IMR-90 (cell line): ENCODE data around the gene C14orf39. TPM values are rescaled to one million over a fixed set of nuclear protein-coding genes. Genes with fewer than 3 reads are reported as not detected.

Experiments used
- ATAC-seq: fragments of 200-7000 bp; cut with Tn5 transposase; 2 replicates; pipeline ENCODE4 v1.9.1; 2020; ENCODE audit warnings: low read depth, mild to moderate bottlenecking, moderate library complexity
- BruUV-seq: library from RNA; stranded (reverse); fragments of 400-500 nt; replicated peaks from 2 replicates; lab custom pipeline; 2021; lab: Mats Ljungman, UMichigan
- CTCF ChIA-PET: fragments of 300-600 bp; formaldehyde crosslinking; extraction: SDS; loops from one replicate; lab custom pipeline; 2021; ENCODE audit warnings: antibody characterized with exemption; lab: Yijun Ruan, JAX
- POLR2A ChIA-PET: fragments of 300-600 bp; sonication (Branson Sonifier 250); formaldehyde crosslinking; loops from one replicate; lab custom pipeline; 2022; ENCODE audit warnings: antibody characterized with exemption; ENCODE audit not compliant: unreplicated experiment; lab: Charles Lee
- DNase-seq: peaks from one replicate; pipeline ENCODE4 v3.0.0; 2013
- H2AFZ ChIP-seq: replicated peaks from 2 replicates; pipeline ENCODE3; 2013; ENCODE audit warnings: low read length, mild to moderate bottlenecking; ENCODE audit not compliant: poor library complexity
- H2AK5ac ChIP-seq: 2 replicates; pipeline ENCODE4 v1.6.1; 2013; ENCODE audit warnings: low read depth, low read length, inconsistent platforms
- H2AK9ac ChIP-seq: replicated peaks from 2 replicates; pipeline ENCODE3; 2013; ENCODE audit warnings: mild to moderate bottlenecking, low read depth, low read length, moderate library complexity; ENCODE audit not compliant: poor library complexity
- H2BK120ac ChIP-seq: 2 replicates; pipeline ENCODE4 v1.6.1; 2013; ENCODE audit warnings: low read depth, low read length, inconsistent platforms
- H2BK15ac ChIP-seq: 3 replicates; pipeline ENCODE4 v1.6.1; 2013; ENCODE audit warnings: low read depth, low read length, inconsistent platforms
- H2BK20ac ChIP-seq: 2 replicates; pipeline ENCODE4 v1.6.1; 2013; ENCODE audit warnings: low read depth, mild to moderate bottlenecking, inconsistent platforms, low read length, moderate library complexity
- H2BK5ac ChIP-seq: 2 replicates; pipeline ENCODE4 v1.6.1; 2013; ENCODE audit warnings: mild to moderate bottlenecking, low read depth, low read length, inconsistent platforms; ENCODE audit not compliant: poor library complexity, severe bottlenecking
- H3K14ac ChIP-seq: replicated peaks from 2 replicates; pipeline ENCODE4 v1.6.1; 2013; ENCODE audit warnings: low read depth, low read length, inconsistent platforms
- H3K18ac ChIP-seq: 2 replicates; pipeline ENCODE4 v1.6.1; 2013; ENCODE audit warnings: low read depth, low read length, control low read depth
- H3K23ac ChIP-seq: 2 replicates; pipeline ENCODE4 v1.6.1; 2013; ENCODE audit warnings: low read depth, low read length, inconsistent platforms
- H3K27ac ChIP-seq: 2 replicates; pipeline ENCODE4 v1.5.1; 2013; ENCODE audit warnings: mild to moderate bottlenecking, control low read depth, low read length; ENCODE audit not compliant: insufficient read depth
- H3K27me3 ChIP-seq: 2 replicates; pipeline ENCODE4 v1.6.1; 2013; ENCODE audit warnings: low read length; ENCODE audit not compliant: control insufficient read depth, insufficient read depth
- H3K36me3 ChIP-seq: 2 replicates; pipeline ENCODE4 v1.6.1; 2013; ENCODE audit warnings: low read length, mixed read lengths; ENCODE audit not compliant: control insufficient read depth, insufficient read depth
- H3K4ac ChIP-seq: 2 replicates; pipeline ENCODE4 v1.6.1; 2013; ENCODE audit warnings: low read depth, low read length, inconsistent platforms
- H3K4me1 ChIP-seq: 2 replicates; pipeline ENCODE4 v1.6.1; 2013; ENCODE audit warnings: low read length, mixed read lengths; ENCODE audit not compliant: control insufficient read depth, insufficient read depth
- H3K4me2 ChIP-seq: 2 replicates; pipeline ENCODE4 v1.6.1; 2013; ENCODE audit warnings: low read depth, mild to moderate bottlenecking, control low read depth, low read length, moderate library complexity
- H3K4me3 ChIP-seq: 2 replicates; pipeline ENCODE4 v1.5.1; 2013; ENCODE audit warnings: low read depth, mild to moderate bottlenecking, control low read depth, low read length, moderate library complexity; ENCODE audit not compliant: insufficient read depth
- H3K56ac ChIP-seq: 2 replicates; pipeline ENCODE4 v1.6.1; 2013; ENCODE audit warnings: low read length, inconsistent platforms; ENCODE audit not compliant: insufficient read depth; ENCODE audit errors: extremely low read depth
- H3K79me1 ChIP-seq, 2 experiments: 2 replicates each; pipeline ENCODE4 v1.6.1; 2013; ENCODE audit warnings: low read length in 2 of 2, inconsistent platforms in 1 of 2, low read depth in 1 of 2
- H3K9ac ChIP-seq: 2 replicates; pipeline ENCODE4 v1.6.1; 2013; ENCODE audit warnings: low read depth, low read length, control low read depth
- H3K9me1 ChIP-seq: 2 replicates; pipeline ENCODE4 v1.6.1; 2013; ENCODE audit warnings: low read length, inconsistent platforms; ENCODE audit not compliant: insufficient read depth
- H3K9me3 ChIP-seq: 2 replicates; pipeline ENCODE4 v1.6.1; 2013; ENCODE audit warnings: low read length; ENCODE audit not compliant: control insufficient read depth, insufficient read depth
- H4K20me1 ChIP-seq: 2 replicates; pipeline ENCODE4 v1.6.1; 2013; ENCODE audit warnings: low read length, inconsistent platforms; ENCODE audit not compliant: insufficient read depth
- H4K5ac ChIP-seq: 2 replicates; pipeline ENCODE4 v1.6.1; 2013; ENCODE audit warnings: mild to moderate bottlenecking, low read depth, low read length, control low read depth
- H4K8ac ChIP-seq, 2 experiments: 2 replicates each; pipeline ENCODE4 v1.6.1; 2013; ENCODE audit warnings: low read depth in 2 of 2, low read length in 2 of 2, control low read depth in 1 of 2, inconsistent platforms in 1 of 2
- H4K91ac ChIP-seq: 2 replicates; pipeline ENCODE4 v1.6.1; 2013; ENCODE audit warnings: low read depth, low read length, inconsistent platforms; ENCODE audit not compliant: insufficient read depth
- BHLHE40 ChIP-seq: fragments of 150-350 bp; IDR thresholded peaks from 2 replicates; pipeline ENCODE4 v1.6.1; 2016; ENCODE audit warnings: mild to moderate bottlenecking, low read depth, low read length
- CEBPB ChIP-seq: IDR thresholded peaks from 2 replicates; pipeline ENCODE4 v1.6.1; 2012; ENCODE audit warnings: low read depth, low read length, improper control_type of control experiment
- CHD1 ChIP-seq: IDR thresholded peaks from 2 replicates; pipeline ENCODE4 v1.6.1; 2012; ENCODE audit warnings: low read depth, low read length, improper control_type of control experiment
- FOS ChIP-seq: fragments of 150-350 bp; IDR thresholded peaks from 2 replicates; pipeline ENCODE4 v1.6.1; 2016; ENCODE audit warnings: low read depth, low read length
- MAFK ChIP-seq: IDR thresholded peaks from 2 replicates; pipeline ENCODE4 v1.6.1; 2012; ENCODE audit warnings: low read depth, low read length, improper control_type of control experiment
- MXI1 ChIP-seq: IDR thresholded peaks from 2 replicates; pipeline ENCODE4 v1.6.1; 2012; ENCODE audit warnings: low read depth, mild to moderate bottlenecking, low read length, moderate library complexity, borderline replicate concordance
- NFE2L2 ChIP-seq: fragments of 150-350 bp; IDR thresholded peaks from 2 replicates; pipeline ENCODE4 v1.6.1; 2016; ENCODE audit warnings: low read depth, mild to moderate bottlenecking, low read length
- RCOR1 ChIP-seq: IDR thresholded peaks from 2 replicates; pipeline ENCODE4 v1.6.1; 2012; ENCODE audit warnings: mild to moderate bottlenecking, low read length, improper control_type of control experiment; ENCODE audit not compliant: insufficient replicate concordance
- RFX5 ChIP-seq: IDR thresholded peaks from 2 replicates; pipeline ENCODE4 v1.8.0; 2012; ENCODE audit warnings: low read depth, mild to moderate bottlenecking, low read length, moderate library complexity
- SMC3 ChIP-seq: fragments of 150-350 bp; IDR thresholded peaks from 2 replicates; pipeline ENCODE4 v1.6.1; 2016; ENCODE audit warnings: low read depth, mild to moderate bottlenecking, antibody characterized with exemption, low read length, moderate library complexity
- WGBS, 2 experiments: methylation state at CpG; one replicate each; pipeline versions ENCODE4 v1.1.5 to v1.1.7; 2013; ENCODE audit warnings: missing lambda C conversion rate in 2 of 2; ENCODE audit not compliant: insufficient read length in 1 of 2; ENCODE audit errors: extremely low coverage in 2 of 2; 5-methylcytosine and 5-hydroxymethylcytosine counted together
- dilution Hi-C: fragments of 300-500 bp; cut with HindIII; formaldehyde crosslinking; loops from one replicate; pipeline ENCODE4 v1.14.3; 2018; ENCODE audit warnings: low sequenced_read_pairs; ENCODE audit not compliant: unreplicated experiment
- in situ Hi-C: fragments of 300-500 bp; cut with MboI; formaldehyde crosslinking; loops from 3 replicates; pipeline ENCODE4 v1.14.3; 2019; ENCODE audit warnings: low sequenced_read_pairs, inconsistent platforms, mixed read lengths
- intact Hi-C: fragments of 100-400 bp; cut with micrococcal nuclease; formaldehyde crosslinking; loops from 2 replicates; pipeline ENCODE4 v1.10.0; 2022
- polyA plus RNA-seq, 3 experiments: library from polyadenylated mRNA; depleted of rRNA; stranded (reverse); fragments of >200 nt; gene quantifications; 2 replicates each; pipeline ENCODE4 v1.2.3, GENCODE V29; 2012; ENCODE audit warnings: low replicate concordance in 1 of 3
- total RNA-seq: library from RNA; depleted of rRNA; stranded (reverse); fragments of >200 nt; gene quantifications from 2 replicates; pipeline ENCODE4 v1.2.3, GENCODE V29; 2012
- TF ChIP-seq, protein P1 (sequence below): fragments of 150-350 bp; IDR thresholded peaks from 2 replicates; pipeline ENCODE4 v1.6.1; 2017; ENCODE audit warnings: mild to moderate bottlenecking, antibody characterized with exemption, low read length, low read depth
- TF ChIP-seq, protein P2 (sequence below): fragments of 150-350 bp; IDR thresholded peaks from 2 replicates; pipeline ENCODE4 v1.6.1; 2016; ENCODE audit warnings: low read depth, mild to moderate bottlenecking, low read length, moderate library complexity, borderline replicate concordance
- TF ChIP-seq, protein P3 (sequence below): conservative IDR thresholded peaks from 2 replicates; pipeline ENCODE4 v1.5.1; 2012; ENCODE audit warnings: mild to moderate bottlenecking, low read depth, low read length, improper control_type of control experiment

The C14orf39 gene
- total and polyA plus RNA-seq, 2 of the 4 experiments (the other 2 are of a cell fraction) = 0.36 to 0.38 TPM

DNA sequence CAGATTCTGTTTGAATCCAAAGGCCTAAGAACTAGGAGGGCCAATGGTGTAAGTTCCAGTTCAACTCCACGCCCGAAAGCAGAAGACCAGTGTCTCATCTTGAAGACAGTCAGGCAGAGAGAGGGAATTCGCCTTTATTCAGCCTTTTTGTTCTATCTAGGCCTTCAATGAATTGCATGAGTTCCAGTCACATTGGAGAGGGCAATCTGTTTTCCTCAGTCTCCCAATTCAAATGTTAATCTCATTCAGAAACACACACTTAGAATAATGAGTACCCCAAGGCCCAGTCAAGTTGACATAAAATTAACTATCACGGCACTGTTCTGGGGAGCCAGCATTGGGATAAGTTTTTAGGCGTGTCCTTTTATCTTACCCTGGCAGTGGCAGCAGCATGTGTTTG lies 65.8 kb downstream of the C14orf39 start:
- intact Hi-C loops (no loop called here), dilution Hi-C loops (no loop called here), in situ Hi-C loops (no loop called here)
- Histone ChIP-seq H2BK5ac (no peak overlapping the region), H2AK5ac (no peak overlapping the region), H3K18ac (no peak overlapping the region), H3K4me1 (no peaks in the 10 kb centered on the region), H3K4me2 (no peak overlapping the region), H3K36me3 (no peaks in the 10 kb centered on the region), H4K20me1 (no peaks in the 10 kb centered on the region), H3K79me1 (no peaks in the 10 kb centered on the region), H2AK9ac (no peak overlapping the region), H3K23ac (no peak overlapping the region), H3K56ac (no peak overlapping the region), H3K4me3 (no peak overlapping the region), H3K9me1 (no peaks in the 10 kb centered on the region), H3K9me3 (no peaks in the 10 kb centered on the region), H2BK120ac (no peak overlapping the region), H3K27me3 (peaks cover 2% of the 10 kb centered on the region; the same call in 1 of the 2 replicates), H3K14ac (no peak overlapping the region), H3K9ac (no peak overlapping the region), H3K27ac (no peak overlapping the region), H4K91ac (no peak overlapping the region), H4K5ac (no peak overlapping the region), H2BK20ac (no peak overlapping the region), H2AFZ (no peak overlapping the region), H2BK15ac (no peak overlapping the region), H4K8ac (no peak overlapping the region), H3K4ac (no peak overlapping the region)
- ATAC-seq (no peak), DNase-seq (no peak)
- BruUV-seq = no TSS peak
- CTCF ChIA-PET = no interaction called here
- POLR2A ChIA-PET = no interaction called here
- TF ChIP-seq, protein P1, sequence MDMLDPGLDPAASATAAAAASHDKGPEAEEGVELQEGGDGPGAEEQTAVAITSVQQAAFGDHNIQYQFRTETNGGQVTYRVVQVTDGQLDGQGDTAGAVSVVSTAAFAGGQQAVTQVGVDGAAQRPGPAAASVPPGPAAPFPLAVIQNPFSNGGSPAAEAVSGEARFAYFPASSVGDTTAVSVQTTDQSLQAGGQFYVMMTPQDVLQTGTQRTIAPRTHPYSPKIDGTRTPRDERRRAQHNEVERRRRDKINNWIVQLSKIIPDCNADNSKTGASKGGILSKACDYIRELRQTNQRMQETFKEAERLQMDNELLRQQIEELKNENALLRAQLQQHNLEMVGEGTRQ = no peak
- no peak for TF ChIP-seq CHD1
- TF ChIP-seq BHLHE40 = no peak
- no peak for TF ChIP-seq RFX5
- TF ChIP-seq, protein P2, sequence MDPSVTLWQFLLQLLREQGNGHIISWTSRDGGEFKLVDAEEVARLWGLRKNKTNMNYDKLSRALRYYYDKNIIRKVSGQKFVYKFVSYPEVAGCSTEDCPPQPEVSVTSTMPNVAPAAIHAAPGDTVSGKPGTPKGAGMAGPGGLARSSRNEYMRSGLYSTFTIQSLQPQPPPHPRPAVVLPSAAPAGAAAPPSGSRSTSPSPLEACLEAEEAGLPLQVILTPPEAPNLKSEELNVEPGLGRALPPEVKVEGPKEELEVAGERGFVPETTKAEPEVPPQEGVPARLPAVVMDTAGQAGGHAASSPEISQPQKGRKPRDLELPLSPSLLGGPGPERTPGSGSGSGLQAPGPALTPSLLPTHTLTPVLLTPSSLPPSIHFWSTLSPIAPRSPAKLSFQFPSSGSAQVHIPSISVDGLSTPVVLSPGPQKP = no peak
- TF ChIP-seq SMC3 = no peak
- TF ChIP-seq NFE2L2 = no peak
- TF ChIP-seq MXI1 = no peak
- TF ChIP-seq RCOR1 = no peak
- TF ChIP-seq MAFK = no peak
- TF ChIP-seq, protein P3, sequence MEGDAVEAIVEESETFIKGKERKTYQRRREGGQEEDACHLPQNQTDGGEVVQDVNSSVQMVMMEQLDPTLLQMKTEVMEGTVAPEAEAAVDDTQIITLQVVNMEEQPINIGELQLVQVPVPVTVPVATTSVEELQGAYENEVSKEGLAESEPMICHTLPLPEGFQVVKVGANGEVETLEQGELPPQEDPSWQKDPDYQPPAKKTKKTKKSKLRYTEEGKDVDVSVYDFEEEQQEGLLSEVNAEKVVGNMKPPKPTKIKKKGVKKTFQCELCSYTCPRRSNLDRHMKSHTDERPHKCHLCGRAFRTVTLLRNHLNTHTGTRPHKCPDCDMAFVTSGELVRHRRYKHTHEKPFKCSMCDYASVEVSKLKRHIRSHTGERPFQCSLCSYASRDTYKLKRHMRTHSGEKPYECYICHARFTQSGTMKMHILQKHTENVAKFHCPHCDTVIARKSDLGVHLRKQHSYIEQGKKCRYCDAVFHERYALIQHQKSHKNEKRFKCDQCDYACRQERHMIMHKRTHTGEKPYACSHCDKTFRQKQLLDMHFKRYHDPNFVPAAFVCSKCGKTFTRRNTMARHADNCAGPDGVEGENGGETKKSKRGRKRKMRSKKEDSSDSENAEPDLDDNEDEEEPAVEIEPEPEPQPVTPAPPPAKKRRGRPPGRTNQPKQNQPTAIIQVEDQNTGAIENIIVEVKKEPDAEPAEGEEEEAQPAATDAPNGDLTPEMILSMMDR = no peak
- no peak for TF ChIP-seq CEBPB
- no peak for TF ChIP-seq FOS
- WGBS, 2 experiments = 46% methylated on average over 2 of the region's 5 CpGs; no CpG with 5 or more reads in 1 of the 2 experiments
